ACC112 (cell line): ENCODE results near the gene IL1RAPL1.

Source experiments
- H2AFZ ChIP-seq: fragments of 200-600 bp; sonication (generic); one replicate; pipeline ENCODE4 v1.6.0; 2017; ENCODE audit warnings: antibody characterized with exemption, low read length; ENCODE audit not compliant: unreplicated experiment
- H3K27ac ChIP-seq: fragments of 200-600 bp; sonication (generic); 2 replicates; pipeline ENCODE4 v1.5.1; 2014; ENCODE audit warnings: low read depth, mild to moderate bottlenecking, antibody characterized with exemption, low read length, moderate library complexity
- H3K27me3 ChIP-seq: fragments of 200-600 bp; sonication (generic); 2 replicates; pipeline ENCODE4 v1.6.1; 2014; ENCODE audit warnings: mild to moderate bottlenecking, antibody characterized with exemption, low read length, moderate library complexity, mixed read lengths; ENCODE audit not compliant: insufficient read depth
- H3K36me3 ChIP-seq: fragments of 200-600 bp; sonication (generic); 2 replicates; pipeline ENCODE4 v1.6.1; 2016; ENCODE audit warnings: mild to moderate bottlenecking, antibody characterized with exemption, low read length, moderate library complexity, mixed read lengths; ENCODE audit not compliant: insufficient read depth
- H3K4me1 ChIP-seq: fragments of 200-600 bp; sonication (generic); one replicate; pipeline ENCODE4 v1.6.1; 2016; ENCODE audit warnings: low read length, mixed read lengths; ENCODE audit not compliant: insufficient read depth, unreplicated experiment, control insufficient read depth
- H3K4me3 ChIP-seq: fragments of 200-600 bp; sonication (generic); 2 replicates; pipeline ENCODE4 v1.5.1; 2014; ENCODE audit warnings: mild to moderate bottlenecking, low read depth, low read length
- H3K79me2 ChIP-seq: fragments of 200-600 bp; sonication (generic); one replicate; pipeline ENCODE4 v1.6.0; 2016; ENCODE audit warnings: low read length; ENCODE audit not compliant: control insufficient read depth, unreplicated experiment, insufficient read depth

IL1RAPL1 gene

DNA sequence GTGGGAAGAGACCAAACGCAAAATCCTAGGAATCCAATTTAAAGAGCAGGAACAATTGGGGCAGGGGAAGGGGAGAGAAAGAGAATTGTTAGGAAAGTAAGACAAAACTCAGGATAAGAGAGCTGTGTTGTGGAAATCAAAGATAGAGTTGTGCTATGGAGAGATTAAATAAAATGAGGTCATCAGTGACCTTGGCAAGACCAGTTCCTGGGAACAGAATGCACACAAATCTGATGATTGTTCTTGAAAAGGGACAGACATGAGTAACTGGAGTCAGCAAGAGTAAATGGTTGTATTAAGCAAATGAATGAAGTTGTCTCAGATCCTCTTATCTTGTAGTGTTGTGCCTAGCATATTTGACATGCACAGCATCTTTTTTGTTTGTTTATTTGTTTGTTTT lies 267.4 kb downstream of the IL1RAPL1 start:
- Histone ChIP-seq H3K27me3 (no peaks in the 10 kb centered on the region), H3K79me2 (no peaks in the 10 kb centered on the region), H3K4me1 (no peaks in the 10 kb centered on the region), H2AFZ (no peak overlapping the region), H3K27ac (no peak overlapping the region), H3K4me3 (no peak overlapping the region), H3K36me3 (no peaks in the 10 kb centered on the region)

DNA sequence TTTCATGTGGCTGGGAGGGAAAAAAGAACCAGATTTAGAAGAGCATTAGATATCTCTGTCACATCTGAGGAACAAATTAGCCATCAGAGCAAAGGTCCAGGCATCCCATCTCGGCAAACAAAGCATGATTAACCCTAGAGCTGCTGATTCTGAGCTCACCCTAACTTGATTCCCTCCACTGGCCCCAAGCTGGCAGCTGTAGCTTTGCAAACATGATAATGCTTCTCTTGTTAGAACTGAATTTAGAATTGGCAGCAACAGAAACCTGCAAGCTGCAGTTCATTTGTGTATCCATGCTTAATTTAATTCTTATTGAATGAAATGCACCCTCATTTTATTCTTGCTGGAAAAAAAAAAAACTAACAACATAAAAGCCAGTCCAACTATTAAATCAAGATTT lies 289.2 kb downstream of the IL1RAPL1 start:
- no peak overlapping the region for H3K27ac ChIP-seq
- no peak overlapping the region for H3K4me3 ChIP-seq
- H3K27me3 ChIP-seq, result no peaks in the 10 kb centered on the region
- H3K79me2 ChIP-seq, result no peaks in the 10 kb centered on the region
- no peaks in the 10 kb centered on the region for H3K4me1 ChIP-seq
- H3K36me3 ChIP-seq, result no peaks in the 10 kb centered on the region
- H2AFZ ChIP-seq, result no peak overlapping the region

DNA sequence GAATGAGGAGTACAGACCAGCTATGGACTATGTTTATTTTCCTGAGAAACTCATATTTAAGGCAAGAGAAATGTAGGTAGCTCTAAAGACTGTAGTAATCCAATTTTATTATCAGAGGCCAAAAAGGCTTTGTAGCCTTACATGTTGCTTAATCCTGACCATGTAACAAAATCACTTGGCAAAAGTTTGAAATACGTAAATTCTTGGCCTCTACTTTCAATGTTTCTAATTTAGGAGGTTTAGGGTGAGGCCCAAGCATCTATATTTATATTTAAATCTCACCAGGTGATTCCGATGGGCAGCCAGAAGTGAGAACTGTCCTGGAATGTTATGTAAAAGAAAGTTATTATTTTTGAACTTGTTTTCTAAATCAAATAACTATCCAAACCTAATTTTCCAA lies 289.7 kb downstream of the IL1RAPL1 start:
- H3K27ac ChIP-seq, result no peak overlapping the region
- no peaks in the 10 kb centered on the region for H3K4me1 ChIP-seq
- no peaks in the 10 kb centered on the region for H3K79me2 ChIP-seq
- no peak overlapping the region for H3K4me3 ChIP-seq
- no peak overlapping the region for H2AFZ ChIP-seq
- no peaks in the 10 kb centered on the region for H3K36me3 ChIP-seq
- no peaks in the 10 kb centered on the region for H3K27me3 ChIP-seq

- Histone ChIP-seq H3K36me3 (no peaks in the 10 kb centered on the region), H2AFZ (no peak overlapping the region), H3K4me1 (no peaks in the 10 kb centered on the region), H3K27me3 (no peaks in the 10 kb centered on the region), H3K79me2 (no peaks in the 10 kb centered on the region), H3K4me3 (no peak overlapping the region), H3K27ac (no peak overlapping the region)
Observed at GRCh38 chrX:28880136-28880535, 292.9 kb downstream of the IL1RAPL1 start.

DNA sequence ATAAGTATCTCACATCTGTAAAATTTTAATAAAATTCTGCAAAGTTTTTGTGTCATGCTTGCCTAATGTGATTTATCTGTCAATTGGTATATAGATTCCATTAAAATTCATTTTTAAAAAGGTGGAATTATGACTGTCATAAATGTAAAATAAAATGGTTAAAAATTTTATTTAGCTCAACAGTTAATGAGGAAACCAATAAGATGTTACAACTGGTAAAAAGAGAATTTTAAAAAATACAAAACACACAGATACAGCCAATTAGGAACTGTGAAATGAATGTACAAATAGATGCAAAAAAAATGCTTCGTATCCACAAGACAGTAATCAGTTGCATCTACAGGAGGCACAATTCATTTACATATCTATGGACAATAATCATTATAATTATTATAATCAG lies 297.6 kb downstream of the IL1RAPL1 start:
- Histone ChIP-seq H3K27ac (no peak overlapping the region), H3K27me3 (no peaks in the 10 kb centered on the region), H3K4me1 (peaks cover 6% of the 10 kb centered on the region), H3K79me2 (no peaks in the 10 kb centered on the region), H3K36me3 (no peaks in the 10 kb centered on the region), H3K4me3 (no peak overlapping the region), H2AFZ (no peak overlapping the region)

GRCh38 chrX:28888416-28888815 lies 301.2 kb downstream of the IL1RAPL1 start:
- Histone ChIP-seq H3K27ac (no peak overlapping the region), H3K36me3 (no peaks in the 10 kb centered on the region), H3K79me2 (no peaks in the 10 kb centered on the region), H3K4me3 (no peak overlapping the region; the same call in 1 of the 2 replicates), H2AFZ (no peak overlapping the region), H3K4me1 (peaks cover 6% of the 10 kb centered on the region), H3K27me3 (no peaks in the 10 kb centered on the region)

GRCh38 chrX:28889591-28890090 lies 302.4 kb downstream of the IL1RAPL1 start:
- H3K79me2 ChIP-seq, result no peaks in the 10 kb centered on the region
- H3K27me3 ChIP-seq, result no peaks in the 10 kb centered on the region
- no peak overlapping the region for H3K4me3 ChIP-seq
- H3K27ac ChIP-seq, result no peak overlapping the region
- no peaks in the 10 kb centered on the region for H3K36me3 ChIP-seq
- peaks cover 6% of the 10 kb centered on the region for H3K4me1 ChIP-seq
- H2AFZ ChIP-seq, result no peak overlapping the region

DNA sequence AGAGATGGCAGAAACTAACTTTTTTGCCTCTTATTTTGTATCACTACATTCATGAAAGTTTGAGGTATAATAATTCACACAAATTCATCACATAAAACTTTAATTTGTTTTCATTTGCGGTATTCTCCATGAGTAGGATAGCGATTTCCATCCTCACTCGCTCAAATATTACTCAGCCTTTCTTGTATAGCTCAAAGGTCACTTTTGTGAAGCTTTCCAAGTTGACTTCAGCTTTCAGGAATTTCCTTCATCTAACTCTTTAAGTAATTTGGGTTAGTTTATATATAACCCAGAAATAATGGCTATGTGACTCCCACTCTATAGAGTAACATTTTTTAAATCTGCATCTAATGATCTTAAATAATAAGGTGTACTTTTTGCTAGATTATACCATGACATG lies 314.4 kb downstream of the IL1RAPL1 start:
- Histone ChIP-seq H3K27me3 (no peaks in the 10 kb centered on the region), H3K36me3 (no peaks in the 10 kb centered on the region), H3K4me3 (no peak overlapping the region), H3K27ac (no peak overlapping the region), H2AFZ (no peak overlapping the region), H3K79me2 (no peaks in the 10 kb centered on the region), H3K4me1 (peaks cover 10% of the 10 kb centered on the region)

- H3K27ac ChIP-seq, result no peak overlapping the region
- no peaks in the 10 kb centered on the region for H3K27me3 ChIP-seq
- peaks cover 7% of the 10 kb centered on the region for H3K4me1 ChIP-seq
- H3K4me3 ChIP-seq, result no peak overlapping the region
- no peaks in the 10 kb centered on the region for H3K79me2 ChIP-seq
- H2AFZ ChIP-seq, result no peak overlapping the region
- no peaks in the 10 kb centered on the region for H3K36me3 ChIP-seq
Observed at GRCh38 chrX:28910487-28910886, 323.2 kb downstream of the IL1RAPL1 start.

DNA sequence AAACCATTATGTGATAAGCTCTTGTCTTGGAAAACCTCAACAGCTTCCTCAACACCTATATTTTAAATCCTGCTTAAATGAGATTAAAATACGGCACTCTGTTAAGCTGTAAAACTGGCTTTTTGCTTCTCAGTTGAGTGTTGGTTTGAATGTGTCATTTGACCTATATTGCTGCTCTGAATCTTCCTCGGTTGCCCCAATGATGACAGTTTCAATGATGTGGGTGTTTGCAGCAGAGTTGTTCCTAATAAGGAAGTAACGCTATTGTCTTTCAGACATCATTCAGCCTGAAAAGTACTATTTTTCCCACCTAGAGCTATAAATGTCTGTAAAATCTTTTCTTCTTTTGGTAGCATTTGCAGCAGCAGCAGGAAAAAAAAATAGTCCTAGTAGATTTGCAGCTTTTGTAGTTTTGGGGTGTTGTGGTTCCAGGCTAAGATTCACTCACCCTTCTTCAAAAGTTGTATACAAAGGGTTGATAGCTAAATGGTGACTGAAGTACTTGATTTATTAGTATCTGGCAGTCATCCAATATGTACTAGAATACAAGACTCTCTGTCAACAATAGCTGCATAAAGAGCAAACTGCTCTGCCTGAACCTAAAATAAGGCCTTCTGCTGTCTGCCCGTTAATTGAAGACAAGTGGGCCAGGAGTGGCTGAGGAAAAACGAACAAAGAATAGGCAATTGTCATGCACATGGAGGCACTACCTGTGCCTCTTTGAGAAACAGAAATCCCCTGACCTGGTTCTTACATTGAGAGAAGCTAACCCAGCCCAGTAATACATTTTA lies 333.1 kb downstream of the IL1RAPL1 start:
- Histone ChIP-seq H3K27me3 (no peaks in the 10 kb centered on the region), H3K36me3 (no peaks in the 10 kb centered on the region), H3K4me1 (no peaks in the 10 kb centered on the region), H3K4me3 (no peak overlapping the region), H2AFZ (no peak overlapping the region), H3K79me2 (no peaks in the 10 kb centered on the region), H3K27ac (no peak overlapping the region)

- Histone ChIP-seq H3K4me1 (no peaks in the 10 kb centered on the region), H3K4me3 (no peak overlapping the region), H2AFZ (no peak overlapping the region), H3K36me3 (no peaks in the 10 kb centered on the region), H3K79me2 (no peaks in the 10 kb centered on the region), H3K27me3 (no peaks in the 10 kb centered on the region), H3K27ac (no peak overlapping the region)
Observed at GRCh38 chrX:28922106-28922505, 334.9 kb downstream of the IL1RAPL1 start.
